Choroid plexus epithelial cell (primary cell): Measurements from ENCODE around the gene CTNNA2.
A peak's percentile ranks its signal among the peaks of the same experiment; 100 is the strongest.

ENCODE experiments used
- DNase-seq: peaks from one replicate; pipeline ENCODE4 v3.0.0-alpha.2; 2010; ENCODE audit warnings: low read depth
- H3K4me3 ChIP-seq: 2 replicates; pipeline ENCODE4 v1.5.1; 2011; ENCODE audit warnings: low read depth, mild to moderate bottlenecking, control low read depth, low read length, moderate library complexity
- CTCF ChIP-seq: conservative IDR thresholded peaks from 2 replicates; pipeline ENCODE4 v1.5.1; 2011; ENCODE audit warnings: low read depth, mild to moderate bottlenecking, control low read depth, inconsistent platforms, low read length, moderate library complexity

CTNNA2 gene

GRCh38 chr2:80469428-80469827, 956.6 kb downstream of the CTNNA2 start:
- TF ChIP-seq CTCF = no peak
- H3K4me3 ChIP-seq = no peak overlapping the region
- DNase-seq = no peak

GRCh38 chr2:80473069-80473468, 960.2 kb downstream of the CTNNA2 start:
- TF ChIP-seq CTCF = no peak
- DNase-seq = no peak
- H3K4me3 ChIP-seq = no peak overlapping the region

GRCh38 chr2:80473796-80474195, 960.9 kb downstream of the CTNNA2 start:
- no peak for DNase-seq
- no peak for TF ChIP-seq CTCF
- no peak overlapping the region for H3K4me3 ChIP-seq

- no peak overlapping the region for H3K4me3 ChIP-seq
- no peak for DNase-seq
- no peak for TF ChIP-seq CTCF
These were observed 963.1 kb downstream of the CTNNA2 start for GRCh38 chr2:80475970-80476369.

GRCh38 chr2:80476535-80477117, 963.8 kb downstream of the CTNNA2 start:
- no peak overlapping the region for H3K4me3 ChIP-seq
- no peak for DNase-seq
- TF ChIP-seq CTCF = no peak

- TF ChIP-seq CTCF = no peak
- no peak for DNase-seq
- H3K4me3 ChIP-seq = no peak overlapping the region
These were observed 969.4 kb downstream of the CTNNA2 start for GRCh38 chr2:80482276-80482675.

GRCh38 chr2:80489717-80490116, 976.9 kb downstream of the CTNNA2 start:
- TF ChIP-seq CTCF = no peak
- peak; percentile 44 for DNase-seq
- no peak overlapping the region for H3K4me3 ChIP-seq
